Measurements from ENCODE around the gene LRRC8E. TPM values are rescaled to one million over a fixed set of nuclear protein-coding genes. Genes with fewer than 3 reads are reported as not detected.

Gene LRRC8E
- total and polyA plus RNA-seq, 2 of the 8 experiments (the other 6 are each of a cell fraction or from before 2014, with no cell fraction given) = 2.7 to 2.9 TPM

DNA sequence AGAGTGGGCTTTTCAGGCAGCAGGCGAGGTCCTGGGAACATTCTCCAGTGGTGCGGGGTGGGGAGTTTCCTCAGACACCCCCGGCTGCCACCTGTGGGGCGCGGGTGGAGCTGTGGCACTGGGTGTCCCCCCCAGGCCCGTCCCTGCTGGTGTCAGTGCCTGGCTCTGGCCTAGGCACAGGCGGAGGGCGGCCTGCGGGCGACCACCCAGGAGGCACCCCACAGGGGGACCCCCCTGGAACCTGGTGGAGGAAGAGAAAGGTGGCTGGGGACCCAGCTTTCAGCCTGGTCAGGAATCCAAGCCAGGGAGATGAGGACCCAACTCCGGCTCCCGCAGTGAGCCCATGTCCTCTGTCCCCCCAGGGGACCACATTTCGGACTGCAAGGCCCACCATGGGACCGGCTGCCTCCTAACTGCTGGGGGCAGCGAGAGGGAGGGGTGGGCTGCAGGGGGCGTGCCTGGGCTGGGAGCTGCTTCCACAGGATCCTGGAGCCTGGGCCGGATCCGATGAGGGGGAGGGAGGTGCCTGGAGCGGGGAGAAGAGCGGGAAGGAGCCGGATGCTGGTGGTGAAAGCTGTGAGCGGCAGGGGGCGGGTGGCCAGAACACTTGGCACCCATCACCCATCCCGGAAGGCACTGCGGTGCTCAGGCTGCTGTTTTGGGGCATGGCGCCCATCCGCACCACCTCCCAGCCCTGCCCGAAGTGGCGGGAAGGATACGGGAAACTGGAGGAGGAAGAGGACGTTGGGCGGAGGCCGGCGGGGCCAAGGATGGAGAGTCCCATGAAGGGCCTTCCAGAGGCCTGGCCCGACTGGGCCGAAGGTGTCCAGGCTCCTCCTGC lies 43.1 kb downstream of the LRRC8E start (continued):
- TF ChIP-seq, protein P1, sequence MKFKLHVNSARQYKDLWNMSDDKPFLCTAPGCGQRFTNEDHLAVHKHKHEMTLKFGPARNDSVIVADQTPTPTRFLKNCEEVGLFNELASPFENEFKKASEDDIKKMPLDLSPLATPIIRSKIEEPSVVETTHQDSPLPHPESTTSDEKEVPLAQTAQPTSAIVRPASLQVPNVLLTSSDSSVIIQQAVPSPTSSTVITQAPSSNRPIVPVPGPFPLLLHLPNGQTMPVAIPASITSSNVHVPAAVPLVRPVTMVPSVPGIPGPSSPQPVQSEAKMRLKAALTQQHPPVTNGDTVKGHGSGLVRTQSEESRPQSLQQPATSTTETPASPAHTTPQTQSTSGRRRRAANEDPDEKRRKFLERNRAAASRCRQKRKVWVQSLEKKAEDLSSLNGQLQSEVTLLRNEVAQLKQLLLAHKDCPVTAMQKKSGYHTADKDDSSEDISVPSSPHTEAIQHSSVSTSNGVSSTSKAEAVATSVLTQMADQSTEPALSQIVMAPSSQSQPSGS (IDR thresholded peaks at IDR 0.05; ENCODE audit: low read length) = no peak
- TF ChIP-seq RXRA (IDR thresholded peaks at IDR 0.05; ENCODE audit: insufficient read depth, low read depth, low read length) = no peak
- no peak for TF ChIP-seq RFX5 (IDR thresholded peaks at IDR 0.05; ENCODE audit: borderline replicate concordance, low read depth, low read length)
- no peak for TF ChIP-seq GABPA (IDR thresholded peaks at IDR 0.05; ENCODE audit: borderline replicate concordance, insufficient read depth, low read length)
- TF ChIP-seq SIX5 (IDR thresholded peaks at IDR 0.05; ENCODE audit: low read depth, low read length) = no peak
- TF ChIP-seq CHD2 (IDR thresholded peaks at IDR 0.05; ENCODE audit: low read length) = no peak
- TF ChIP-seq BCL11A (IDR thresholded peaks at IDR 0.05; ENCODE audit: low read depth in 2 of 2, low read length in 2 of 2) = no peak
- TF ChIP-seq SP1 (IDR thresholded peaks at IDR 0.05; ENCODE audit: low read depth, low read length) = no peak
- TF ChIP-seq, protein P2, sequence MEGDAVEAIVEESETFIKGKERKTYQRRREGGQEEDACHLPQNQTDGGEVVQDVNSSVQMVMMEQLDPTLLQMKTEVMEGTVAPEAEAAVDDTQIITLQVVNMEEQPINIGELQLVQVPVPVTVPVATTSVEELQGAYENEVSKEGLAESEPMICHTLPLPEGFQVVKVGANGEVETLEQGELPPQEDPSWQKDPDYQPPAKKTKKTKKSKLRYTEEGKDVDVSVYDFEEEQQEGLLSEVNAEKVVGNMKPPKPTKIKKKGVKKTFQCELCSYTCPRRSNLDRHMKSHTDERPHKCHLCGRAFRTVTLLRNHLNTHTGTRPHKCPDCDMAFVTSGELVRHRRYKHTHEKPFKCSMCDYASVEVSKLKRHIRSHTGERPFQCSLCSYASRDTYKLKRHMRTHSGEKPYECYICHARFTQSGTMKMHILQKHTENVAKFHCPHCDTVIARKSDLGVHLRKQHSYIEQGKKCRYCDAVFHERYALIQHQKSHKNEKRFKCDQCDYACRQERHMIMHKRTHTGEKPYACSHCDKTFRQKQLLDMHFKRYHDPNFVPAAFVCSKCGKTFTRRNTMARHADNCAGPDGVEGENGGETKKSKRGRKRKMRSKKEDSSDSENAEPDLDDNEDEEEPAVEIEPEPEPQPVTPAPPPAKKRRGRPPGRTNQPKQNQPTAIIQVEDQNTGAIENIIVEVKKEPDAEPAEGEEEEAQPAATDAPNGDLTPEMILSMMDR (IDR thresholded peaks at IDR 0.05; ENCODE audit: control extremely low read depth in 1 of 3, insufficient read depth in 1 of 3, low read depth in 1 of 3, low read length in 3 of 3) = no peak

All from H1 (cell line).